ENCODE data around the gene NPPC.
"Not testable (repeated sequence)": the region's sequence is repeated elsewhere in the genome, so short reads cannot be mapped to it uniquely, and the experiment has no call there.

The NPPC gene

GRCh38 chr2:231919341-231920035 lies 6.7 kb downstream of the NPPC start:
- DNase-seq = no peak

DNA sequence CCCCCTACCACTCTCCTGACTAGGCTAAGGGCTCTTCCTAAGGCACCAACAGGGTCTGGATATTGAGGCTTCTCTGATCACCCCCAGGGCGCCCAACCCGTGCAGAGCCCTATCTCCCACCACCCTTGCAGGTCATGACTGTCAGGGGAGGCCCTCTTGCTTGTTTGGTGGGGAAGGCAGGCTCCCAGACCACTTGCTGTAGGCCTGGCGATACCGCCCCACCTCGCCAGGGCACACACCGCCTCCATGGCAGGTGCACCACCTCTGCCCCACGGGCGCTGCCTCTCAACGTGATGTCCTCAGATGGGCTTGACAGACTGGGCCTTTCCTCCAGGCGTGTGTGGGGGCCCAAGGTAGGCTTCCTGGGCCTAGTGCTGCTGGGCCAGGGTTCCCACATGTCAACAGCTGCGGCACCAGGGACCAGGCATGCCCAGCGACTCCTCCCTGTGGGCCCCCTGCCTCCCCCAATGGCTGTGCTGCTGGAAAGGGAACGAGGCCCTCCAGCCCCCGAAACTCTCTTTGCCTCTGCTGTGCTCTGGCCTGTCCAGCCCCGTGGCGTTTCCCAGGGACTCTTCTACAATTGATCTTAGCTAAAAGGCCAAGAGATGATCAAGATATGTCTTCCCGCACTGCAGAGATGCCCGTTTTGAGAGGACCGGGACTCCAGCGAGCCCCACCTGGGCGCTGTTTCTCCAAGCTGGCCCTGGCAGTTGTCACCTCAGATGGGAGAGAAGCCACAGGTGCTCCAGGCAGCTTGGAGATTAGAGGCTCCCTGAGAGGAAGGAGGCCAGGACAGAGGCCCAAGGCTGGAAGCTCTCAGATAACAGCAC lies 7.5 kb downstream of the NPPC start:
- no peak for DNase-seq

- DNase-seq = peak; percentile 40 to 47
These were observed 8.7 kb downstream of the NPPC start for GRCh38 chr2:231917280-231918066.

GRCh38 chr2:231914077-231914690 lies 12.0 kb downstream of the NPPC start:
- no peak for DNase-seq

- DNase-seq = no peak
These were observed 14.8 kb downstream of the NPPC start for GRCh38 chr2:231911381-231911780.

GRCh38 chr2:231910771-231911170 lies 15.4 kb downstream of the NPPC start:
- no peak for DNase-seq

- DNase-seq = not testable (repeated sequence)
These were observed 16.0 kb downstream of the NPPC start for GRCh38 chr2:231910161-231910560.

- no peak for DNase-seq
These were observed 16.6 kb downstream of the NPPC start for GRCh38 chr2:231909631-231910030.

- no peak for DNase-seq
These were observed 17.6 kb downstream of the NPPC start for GRCh38 chr2:231908584-231908983.

DNA sequence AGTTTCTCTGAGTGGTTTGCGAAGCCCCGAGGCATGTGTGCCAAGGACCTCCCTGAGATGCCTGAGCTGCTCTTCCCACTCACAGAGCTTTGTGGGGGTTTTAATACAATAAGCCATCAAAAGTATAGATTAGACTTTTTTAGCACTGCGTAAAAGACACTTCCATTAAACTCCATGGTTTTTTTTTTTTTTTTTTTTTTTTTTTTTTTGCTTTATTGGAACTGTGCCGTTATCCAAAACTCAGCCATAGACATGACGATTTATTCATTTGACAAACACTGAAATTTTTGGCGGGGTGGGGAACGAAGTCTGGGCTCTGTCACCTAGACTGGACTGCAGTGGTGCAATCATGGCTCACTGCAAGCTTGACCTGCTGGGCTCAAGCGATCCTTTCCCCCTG lies 18.4 kb downstream of the NPPC start:
- DNase-seq = no peak

- DNase-seq = no peak
These were observed 21.2 kb downstream of the NPPC start for GRCh38 chr2:231905026-231905425.

DNA sequence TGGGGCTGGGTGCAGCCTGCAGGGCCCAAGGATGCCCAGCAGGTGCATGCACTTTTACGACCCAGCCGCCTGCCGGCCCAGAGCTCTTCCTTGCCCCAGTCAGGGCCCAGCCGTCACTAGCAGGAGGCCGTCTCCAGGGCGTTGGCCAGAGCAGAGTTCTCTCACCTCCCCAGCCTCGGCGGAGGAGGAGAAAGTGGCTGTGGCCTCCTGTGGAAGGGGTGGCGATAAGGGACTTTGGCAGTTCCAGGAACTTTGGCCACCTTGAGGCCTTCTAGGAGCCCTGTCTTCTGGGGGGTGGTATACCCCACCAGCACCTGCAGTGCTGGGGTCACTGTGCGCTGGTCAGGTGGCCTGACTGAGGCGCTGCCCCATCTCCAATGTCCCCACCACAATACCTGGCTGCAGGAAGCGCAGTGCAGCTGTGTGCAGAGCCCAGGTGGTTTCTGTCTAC lies 22.0 kb downstream of the NPPC start:
- no peak for DNase-seq

- no peak for DNase-seq
These were observed 23.6 kb downstream of the NPPC start for GRCh38 chr2:231902598-231902997.

GRCh38 chr2:231900972-231901371 lies 25.2 kb downstream of the NPPC start:
- no peak for DNase-seq

- DNase-seq = peak in 1 of 2 donors; percentile 52
These were observed 25.7 kb downstream of the NPPC start for GRCh38 chr2:231900486-231900942.

- no peak for DNase-seq
These were observed 31.4 kb downstream of the NPPC start for GRCh38 chr2:231894566-231895380.

DNA sequence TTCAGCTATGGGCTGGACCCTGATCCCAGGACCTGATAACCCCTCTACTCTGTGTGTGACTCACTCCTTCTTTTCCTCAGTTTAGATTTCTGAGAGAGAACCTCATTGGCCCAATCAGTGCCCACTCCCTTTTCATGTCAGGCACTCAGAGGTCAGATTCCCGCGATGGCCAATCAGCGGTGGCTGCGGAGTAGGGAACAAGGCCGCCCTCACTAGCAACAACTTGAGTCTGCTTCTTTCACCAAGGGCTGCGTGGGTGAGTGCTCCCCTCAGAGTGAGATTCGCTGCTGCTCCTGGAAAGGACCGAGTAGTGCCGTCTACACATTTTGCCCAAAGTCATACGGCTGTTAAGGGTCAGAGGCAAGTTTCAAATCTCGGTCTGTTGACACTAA lies 34.7 kb downstream of the NPPC start:
- no peak for DNase-seq

DNA sequence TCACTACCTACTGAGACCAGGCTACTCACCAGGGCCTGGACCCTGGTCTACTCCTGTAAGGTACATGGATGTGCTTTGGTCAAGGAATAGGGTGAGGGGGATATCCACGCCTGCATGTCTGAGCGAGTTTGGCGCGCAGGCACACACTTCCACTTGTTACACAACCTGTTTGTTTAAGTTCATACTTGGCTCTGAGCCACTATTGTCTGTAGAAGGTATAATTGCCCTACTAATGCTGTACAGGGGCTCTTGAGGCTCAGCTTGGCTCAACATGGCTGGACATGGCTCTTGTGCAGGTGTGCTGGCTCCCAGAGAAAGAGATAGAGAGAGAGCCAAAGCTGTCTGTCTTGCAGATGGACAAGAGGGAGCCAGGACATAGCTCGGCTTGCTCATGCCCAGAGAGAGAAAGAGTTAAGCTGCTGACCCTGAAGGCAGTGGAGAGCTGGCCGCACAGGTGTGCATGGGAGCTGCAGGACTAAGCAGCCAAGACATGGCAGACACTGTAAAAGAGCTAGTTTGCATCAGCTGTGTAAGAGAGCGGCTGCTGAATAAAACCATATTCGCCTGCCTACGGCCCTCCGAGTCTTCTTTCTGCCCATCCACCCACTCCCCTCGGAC lies 35.2 kb downstream of the NPPC start:
- DNase-seq = no peak

DNA sequence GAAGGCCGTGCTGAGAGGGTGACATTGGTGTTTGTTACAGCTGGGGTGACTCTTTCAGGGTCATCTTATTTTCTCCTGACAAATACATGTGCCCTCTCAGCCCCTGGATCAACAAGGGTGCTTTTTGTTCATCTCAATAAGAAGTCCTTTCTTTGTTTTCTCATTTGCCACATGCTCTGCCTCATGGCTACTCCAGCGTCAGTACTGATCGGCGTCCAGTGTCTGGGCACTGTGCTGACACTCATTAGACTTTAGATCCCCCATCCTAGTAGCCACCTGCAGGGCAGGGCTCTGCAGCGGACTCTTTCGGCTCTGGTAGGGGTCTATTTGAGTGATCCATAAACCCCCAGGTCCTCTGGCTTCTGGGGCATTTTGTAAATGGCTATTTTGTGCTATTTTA lies 38.4 kb downstream of the NPPC start:
- no peak for DNase-seq

GRCh38 chr2:231886071-231886681 lies 40.0 kb downstream of the NPPC start:
- DNase-seq = no peak
